NCI-H748 (cell line): ENCODE data around the gene MBD3L4.
A peak's percentile ranks its signal among the peaks of the same experiment; 100 is the strongest.
"Not testable (repeated sequence)": the region's sequence is repeated elsewhere in the genome, so short reads cannot be mapped to it uniquely, and the experiment has no call there.

Experiments
- DNase-seq: peaks from one replicate; lab custom pipeline; 2025; ENCODE audit not compliant: unreplicated experiment; lab: John Stamatoyannopoulos, UW

MBD3L4 gene

GRCh38 chr19:7051421-7051820 is 11.4 kb upstream of the MBD3L4 start:
- DNase-seq, result not testable (repeated sequence)

GRCh38 chr19:7049021-7049420 is 9.0 kb upstream of the MBD3L4 start, which contains the start of gene MBD3L2:
Gene MBD3L2, plus strand, starts transcription at chr19:7049321. Its CDS starts 53 bp downstream, at chr19:7049374.
- DNase-seq, result not testable (repeated sequence)

DNA sequence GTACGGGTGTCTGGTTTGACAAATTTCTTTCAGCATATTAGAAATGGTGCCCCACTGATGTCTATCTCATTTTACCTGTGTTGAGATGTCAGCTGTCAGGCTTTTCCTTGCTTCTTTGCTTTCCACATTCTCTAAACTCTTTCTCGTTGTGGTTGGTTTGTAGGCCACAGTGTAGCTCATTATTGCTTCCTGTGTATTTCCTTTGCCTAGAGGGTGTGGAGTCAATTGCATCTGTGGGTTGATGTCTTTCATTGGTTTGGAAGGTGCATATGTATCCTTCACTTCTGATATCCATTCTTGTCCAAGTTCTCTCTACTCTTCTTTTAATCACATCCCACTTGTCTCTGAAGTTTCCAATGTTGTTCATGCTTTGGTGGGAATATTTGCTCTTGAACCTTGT is 1.6 kb upstream of the MBD3L4 start:
- DNase-seq, result not testable (repeated sequence)

- not testable (repeated sequence) for DNase-seq
Measured at GRCh38 chr19:7030278-7030677, 9.7 kb downstream of the MBD3L4 start, which contains the start of gene MBD3L5. Gene MBD3L5, plus strand, starts transcription at chr19:7030578. Its CDS starts 34 bp downstream, at chr19:7030612.

DNA sequence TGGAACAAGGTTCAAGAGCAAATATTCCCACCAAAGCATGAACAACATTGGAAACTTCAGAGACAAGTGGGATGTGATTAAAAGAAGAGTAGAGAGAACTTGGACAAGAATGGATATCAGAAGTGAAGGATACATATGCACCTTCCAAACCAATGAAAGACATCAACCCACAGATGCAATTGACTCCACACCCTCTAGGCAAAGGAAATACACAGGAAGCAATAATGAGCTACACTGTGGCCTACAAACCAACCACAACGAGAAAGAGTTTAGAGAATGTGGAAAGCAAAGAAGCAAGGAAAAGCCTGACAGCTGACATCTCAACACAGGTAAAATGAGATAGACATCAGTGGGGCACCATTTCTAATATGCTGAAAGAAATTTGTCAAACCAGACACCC is 11.2 kb downstream of the MBD3L4 start:
- not testable (repeated sequence) for DNase-seq

GRCh38 chr19:7021331-7021730 is 18.6 kb downstream of the MBD3L4 start, which contains the start of gene MBD3L2B:
Gene MBD3L2B, minus strand, starts transcription at chr19:7021431. Its CDS starts 34 bp downstream, at chr19:7021397.
- not testable (repeated sequence) for DNase-seq

DNA sequence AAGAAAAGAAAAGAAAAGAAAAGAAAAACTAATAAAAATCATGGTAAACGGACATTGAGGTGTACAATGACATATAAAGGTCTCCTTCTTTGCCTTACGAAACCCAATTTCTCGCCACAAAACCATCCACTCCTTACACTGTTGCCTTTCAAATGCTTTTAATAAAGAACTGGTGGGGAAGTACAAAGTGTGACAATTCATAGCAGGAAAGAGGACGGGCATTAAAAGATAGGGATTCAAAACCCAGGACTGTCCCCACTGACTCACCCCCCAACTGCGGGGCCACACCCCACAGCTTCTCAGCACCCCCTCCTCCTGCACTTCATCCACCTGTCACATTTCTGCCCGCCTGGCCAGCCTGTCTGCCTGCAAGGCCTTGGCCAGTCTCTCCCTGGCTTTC is 21.2 kb downstream of the MBD3L4 start:
- no peak for DNase-seq

DNA sequence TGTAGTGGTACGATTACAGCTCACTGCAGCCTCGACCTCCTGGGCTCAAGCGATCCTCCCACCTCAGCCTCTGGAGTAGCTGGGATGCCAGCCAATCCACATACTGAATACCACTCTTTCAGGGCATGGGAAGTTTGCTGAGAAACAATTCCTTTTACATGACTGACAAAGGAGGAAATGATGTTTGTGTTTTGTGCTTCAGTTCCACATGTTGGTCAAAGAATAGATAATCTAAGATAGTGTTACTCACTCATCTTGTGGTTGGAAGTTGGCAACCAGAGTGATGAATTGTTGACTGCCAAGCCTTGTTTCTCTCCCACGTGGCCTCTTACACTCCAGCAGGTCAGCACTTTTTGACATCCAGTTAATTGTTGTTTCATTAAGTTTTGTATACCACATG is 26.3 kb downstream of the MBD3L4 start:
- no peak for DNase-seq

DNA sequence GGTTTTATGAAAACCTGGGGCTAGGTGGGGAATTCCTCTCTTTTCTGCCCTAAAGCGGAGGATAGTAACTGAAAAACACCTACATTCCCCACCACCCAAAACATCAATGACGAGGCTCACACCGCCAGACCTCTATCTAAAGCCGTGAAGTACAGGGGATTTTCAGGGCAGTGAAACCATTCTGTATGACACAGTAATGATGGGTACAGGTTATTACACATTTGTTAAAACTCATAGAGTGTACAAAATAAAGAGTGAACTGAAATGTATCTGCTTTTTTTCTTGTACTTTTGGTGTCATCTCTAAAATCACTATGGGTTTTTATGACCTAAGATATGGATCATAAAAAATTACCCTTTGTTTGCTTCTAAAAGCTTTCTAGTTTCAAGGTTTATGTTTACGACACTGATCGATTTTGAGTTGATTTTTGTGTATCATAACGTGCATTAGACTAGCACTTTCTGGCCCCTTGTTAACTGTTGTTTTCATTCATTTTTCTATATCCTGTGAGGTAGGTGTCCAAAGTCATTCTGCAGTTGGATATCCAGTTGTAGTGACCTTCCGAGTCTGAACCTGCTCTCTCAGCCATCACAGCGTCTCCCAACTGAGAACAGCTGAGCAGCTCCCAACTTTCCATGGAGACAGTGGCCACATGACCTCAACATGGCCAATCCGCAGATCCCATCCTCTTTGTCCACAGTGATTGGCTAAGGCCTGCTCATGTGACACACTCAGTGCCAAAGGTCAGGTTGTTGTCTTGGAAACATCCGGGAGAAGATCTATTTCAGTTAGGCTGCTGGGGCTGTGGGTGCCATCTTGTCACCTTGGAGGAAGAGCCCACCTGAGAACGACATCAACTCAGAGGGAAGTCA is 29.0 kb downstream of the MBD3L4 start:
- no peak for DNase-seq

DNA sequence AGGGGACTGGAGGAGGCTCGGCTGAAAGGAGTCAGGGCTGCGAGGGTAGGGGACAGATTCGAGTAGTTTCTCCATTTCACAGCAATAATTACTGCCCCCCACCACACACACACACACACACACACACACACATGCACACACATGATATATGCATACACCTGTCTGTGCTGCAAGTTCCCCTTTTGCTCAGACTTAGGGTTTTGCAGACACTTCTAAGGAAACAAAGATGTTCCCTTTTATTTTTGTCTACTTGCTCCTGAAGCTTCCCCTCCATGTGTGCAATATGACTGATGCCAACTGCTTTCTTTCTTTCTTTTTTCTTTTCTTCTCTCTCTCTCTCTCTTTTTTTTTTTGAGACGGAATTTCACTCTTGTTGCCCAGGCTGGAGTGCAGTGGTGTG is 32.1 kb downstream of the MBD3L4 start:
- no peak for DNase-seq

DNA sequence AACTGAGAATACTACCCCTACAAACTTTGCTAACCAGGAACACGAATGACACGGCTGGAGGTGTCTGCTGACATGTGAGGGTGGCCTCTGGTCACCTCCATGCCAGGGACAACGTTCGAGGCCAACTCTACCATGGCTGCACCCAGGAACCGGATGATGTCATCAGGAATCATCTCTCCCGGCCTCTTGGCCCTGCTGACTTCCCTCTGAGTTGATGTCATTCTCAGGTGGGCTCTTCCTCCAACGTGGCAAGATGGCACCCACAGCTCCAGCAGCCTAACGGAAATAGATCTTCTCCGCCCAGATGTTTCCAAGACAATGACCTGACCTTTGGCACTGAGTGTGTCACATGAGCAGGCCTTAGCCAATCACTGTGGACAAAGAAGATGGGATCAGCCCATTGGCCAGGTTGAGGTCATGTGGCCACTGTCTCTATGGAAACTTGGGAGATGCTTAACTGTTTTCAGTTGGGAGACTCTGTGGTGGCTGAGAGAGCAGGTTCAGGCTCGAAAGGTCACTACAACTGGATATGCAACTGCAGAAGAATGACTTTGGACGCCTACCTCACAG is 33.8 kb downstream of the MBD3L4 start:
- peak; percentile 2 for DNase-seq

GRCh38 chr19:7004313-7004931 is 35.6 kb downstream of the MBD3L4 start:
- DNase-seq, result peak; percentile 36

DNA sequence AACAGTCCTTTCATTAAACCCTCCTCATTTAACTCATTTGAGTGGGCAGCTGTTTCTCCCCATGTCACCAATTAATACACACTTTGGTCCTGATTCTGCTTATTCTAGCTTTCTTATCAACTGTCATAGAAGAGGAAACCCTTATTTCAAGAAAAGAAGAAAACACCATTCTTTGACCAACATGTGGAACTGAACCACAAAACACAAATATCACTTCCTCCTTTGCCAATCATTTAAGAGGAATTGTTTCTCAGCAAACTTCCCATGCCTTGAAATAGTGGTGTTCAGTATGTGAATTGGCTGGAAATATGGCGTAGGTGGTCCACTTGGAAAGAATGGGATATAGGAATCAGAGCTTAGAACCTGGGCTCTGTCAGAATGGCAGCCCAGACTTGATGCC is 39.2 kb downstream of the MBD3L4 start:
- no peak for DNase-seq

DNA sequence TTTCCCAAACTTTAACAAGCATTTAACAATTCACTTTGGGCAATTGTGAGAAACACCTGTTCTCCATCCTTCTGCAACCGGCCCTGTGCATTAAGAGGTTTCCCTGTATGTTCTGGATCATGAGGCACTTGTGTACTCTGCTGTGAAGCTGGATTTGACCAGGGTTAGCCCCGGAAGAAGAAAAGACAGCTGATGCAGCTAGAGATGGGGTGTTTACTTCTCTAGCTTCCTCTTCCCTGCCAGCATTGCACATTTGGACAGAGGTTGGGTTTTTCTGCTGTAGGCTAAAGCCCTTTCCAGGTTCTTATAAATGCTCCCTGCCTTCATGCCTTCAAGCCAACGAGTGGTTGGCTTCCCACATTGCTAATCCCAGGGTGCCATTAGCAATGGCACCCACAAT is 39.6 kb downstream of the MBD3L4 start:
- no peak for DNase-seq

GRCh38 chr19:6999933-7000332 is 40.0 kb downstream of the MBD3L4 start:
- no peak for DNase-seq

DNA sequence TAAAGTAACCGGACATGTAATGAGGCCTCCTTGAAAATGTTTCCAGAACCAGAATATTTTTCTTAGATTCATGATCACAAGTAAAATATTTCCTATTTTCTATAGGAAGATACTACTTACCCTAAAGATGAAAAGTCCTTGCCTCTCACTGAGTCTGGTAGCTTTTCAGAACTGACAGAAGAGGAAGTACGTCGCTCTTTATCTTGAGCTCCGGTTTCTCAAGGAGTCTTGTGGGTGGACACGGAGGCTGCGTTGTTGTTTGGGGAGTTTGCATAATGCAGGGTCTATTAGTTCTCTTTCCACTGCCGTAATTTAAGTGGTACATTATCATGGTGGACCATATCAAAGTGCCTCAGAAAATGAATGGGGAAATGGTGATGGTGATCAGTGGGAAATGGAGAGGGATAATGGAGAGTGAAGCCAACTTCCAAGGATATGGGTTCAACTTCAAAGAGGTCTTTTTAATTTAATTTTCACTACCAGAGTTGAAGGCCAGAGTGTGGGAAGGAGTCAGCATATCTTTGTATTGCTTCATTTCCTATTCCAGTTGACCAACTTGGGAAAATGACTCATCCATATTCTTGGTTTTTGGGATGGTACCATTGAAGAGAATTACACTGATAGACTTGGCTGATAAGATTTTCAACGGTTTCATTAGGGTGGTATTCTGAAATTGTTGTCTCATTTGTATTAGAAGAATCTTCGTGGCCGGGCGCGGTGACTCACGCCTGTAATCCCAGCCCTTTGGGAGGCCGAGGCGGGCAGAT is 42.1 kb downstream of the MBD3L4 start:
- DNase-seq, result no peak

DNA sequence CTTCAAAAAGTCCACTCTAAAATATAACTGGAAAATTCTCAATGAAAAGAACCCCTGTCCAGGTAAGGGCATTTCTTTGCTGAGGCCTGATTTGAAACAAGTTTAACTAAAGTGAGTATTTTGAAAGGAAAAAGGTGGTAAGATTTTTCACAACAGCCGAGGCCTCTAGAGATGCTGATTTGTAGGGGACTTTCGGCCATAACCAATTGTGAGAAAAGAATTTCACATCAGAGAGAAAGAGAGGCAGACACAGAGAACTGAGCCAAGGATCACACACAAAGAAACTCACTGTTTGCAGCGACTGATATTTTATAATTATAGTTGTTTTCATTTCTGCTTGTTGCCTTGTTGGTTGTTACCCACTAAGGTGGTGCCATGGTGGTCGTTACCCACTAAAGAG is 43.2 kb downstream of the MBD3L4 start:
- no peak for DNase-seq

DNA sequence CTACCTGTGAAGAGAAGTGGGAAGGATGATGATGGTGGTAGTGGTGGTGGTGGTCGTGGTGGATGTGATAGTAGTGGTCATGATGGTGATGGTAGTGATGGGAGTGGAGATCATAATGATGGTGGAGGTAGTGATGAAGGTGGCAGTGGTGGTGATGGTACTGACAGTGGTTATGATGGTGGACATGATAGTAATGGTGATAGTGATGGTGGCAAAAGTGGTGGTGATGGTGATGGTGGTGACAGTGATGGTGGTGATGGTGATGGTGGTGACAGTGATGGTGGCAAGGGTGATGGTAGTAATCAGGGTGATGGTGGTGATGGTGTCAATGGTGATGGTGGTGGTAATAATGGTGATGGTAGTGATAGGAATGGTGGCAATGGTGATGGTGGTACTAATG is 44.9 kb downstream of the MBD3L4 start:
- DNase-seq, result no peak

- no peak for DNase-seq
Measured at GRCh38 chr19:6988257-6988656, 51.7 kb downstream of the MBD3L4 start.

DNA sequence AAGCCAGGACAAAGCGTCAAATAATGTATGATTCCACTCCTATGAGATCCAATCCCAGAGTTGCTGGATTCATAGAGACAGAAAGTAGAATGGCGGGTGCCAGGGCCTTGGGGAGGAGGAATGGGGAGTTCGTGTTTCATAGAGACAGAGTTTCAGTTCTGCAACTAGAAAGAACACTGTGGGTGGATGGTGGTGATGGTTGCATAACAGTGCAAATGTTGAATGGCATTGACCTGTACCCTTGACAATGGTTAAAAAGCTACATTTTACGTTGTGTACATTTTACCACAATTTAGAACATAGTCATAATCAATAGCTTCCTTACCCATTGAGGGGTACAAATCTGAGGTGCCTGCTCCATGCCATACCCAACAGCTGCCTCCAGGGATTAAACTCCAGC is 52.1 kb downstream of the MBD3L4 start:
- no peak for DNase-seq
